SK-N-SH (cell line): ENCODE measurements around the gene TPGS1. TPM values are rescaled to one million over a fixed set of nuclear protein-coding genes. Genes with fewer than 3 reads are reported as not detected.
A peak's percentile ranks its signal among the peaks of the same experiment; 100 is the strongest.

Experiments
- CTCF ChIA-PET: fragments of 300-600, 350-600 bp; formaldehyde crosslinking; extraction: SDS; loops from one replicate; lab custom pipeline; 2021; lab: Yijun Ruan, JAX
- POLR2A ChIA-PET: fragments of 350-600 bp; sonication (Branson Sonifier 250); formaldehyde crosslinking; extraction: SDS; loops from one replicate; lab custom pipeline; 2020; ENCODE audit warnings: antibody characterized with exemption, inconsistent platforms; lab: Yijun Ruan, JAX
- DNase-seq: peaks from one replicate; pipeline ENCODE4 v3.0.0; 2012
- H2AFZ ChIP-seq: fragments of 200-600 bp; sonication (generic); 2 replicates; pipeline ENCODE4 v1.8.1; 2016; ENCODE audit warnings: antibody characterized with exemption, mild to moderate bottlenecking, low read depth
- H3F3A ChIP-seq: fragments of 200-600 bp; sonication (generic); replicated peaks from 2 replicates; pipeline ENCODE3; 2016; ENCODE audit warnings: antibody characterized with exemption, mild to moderate bottlenecking; ENCODE audit not compliant: insufficient read depth
- H3K27ac ChIP-seq, 2 experiments: fragments of 200-500 bp in 1 of 2; fragments of 200-600 bp in 1 of 2; sonication (Bioruptor generic) in 1 of 2; sonication (generic), shearing (Covaris generic) in 1 of 2; 2 replicates each; pipeline versions ENCODE4 v1.5.1 to v1.6.1; 2014 to 2016; ENCODE audit warnings: low read depth in 2 of 2, inconsistent platforms in 1 of 2, low read length in 1 of 2, mild to moderate bottlenecking in 1 of 2, mixed read lengths in 1 of 2
- H3K27me3 ChIP-seq: fragments of 200-600 bp; sonication (generic), shearing (Covaris generic); 2 replicates; pipeline ENCODE4 v1.6.1; 2016; ENCODE audit warnings: mixed run types; ENCODE audit not compliant: insufficient read depth
- H3K36me3 ChIP-seq, 2 experiments: fragments of 200-500 bp in 1 of 2; fragments of 200-600 bp in 1 of 2; sonication (Bioruptor generic) in 1 of 2; sonication (generic) in 1 of 2; replicated peaks in 1 of 2; 2 replicates each; pipeline versions ENCODE3 to v1.5.1; 2014 to 2016; ENCODE audit warnings: low read length in 1 of 2, mild to moderate bottlenecking in 1 of 2; ENCODE audit not compliant: insufficient read depth in 2 of 2, control insufficient read depth in 1 of 2
- H3K4me1 ChIP-seq, 2 experiments: fragments of 200-500 bp in 1 of 2; fragments of 200-600 bp in 1 of 2; sonication (Bioruptor generic) in 1 of 2; sonication (generic), shearing (Covaris generic) in 1 of 2; 2 replicates each; pipeline versions ENCODE4 v1.5.1 to v1.6.1; 2014 to 2016; ENCODE audit warnings: low read depth in 1 of 2, low read length in 1 of 2, mixed run types in 1 of 2; ENCODE audit not compliant: insufficient read depth in 2 of 2, control insufficient read depth in 1 of 2
- H3K4me2 ChIP-seq: fragments of 200-600 bp; sonication (generic), shearing (Covaris generic); 2 replicates; pipeline ENCODE4 v1.6.1; 2017; ENCODE audit warnings: mixed run types
- H3K4me3 ChIP-seq, 2 experiments: fragments of 200-500 bp in 1 of 2; fragments of 200-600 bp in 1 of 2; sonication (Bioruptor generic) in 1 of 2; sonication (generic), shearing (Covaris generic) in 1 of 2; 2 replicates each; pipeline versions ENCODE4 v1.5.1 to v1.8.1; 2014 to 2016; ENCODE audit warnings: low read depth in 2 of 2, inconsistent platforms in 1 of 2, low read length in 1 of 2, mild to moderate bottlenecking in 1 of 2, mixed read lengths in 1 of 2, moderate library complexity in 1 of 2
- H3K79me2 ChIP-seq: fragments of 200-600 bp; sonication (generic); 2 replicates; pipeline ENCODE4 v1.8.1; 2017; ENCODE audit warnings: mild to moderate bottlenecking; ENCODE audit not compliant: insufficient read depth
- H3K9ac ChIP-seq: fragments of 200-600 bp; sonication (generic); 2 replicates; pipeline ENCODE4 v1.6.1; 2017; ENCODE audit warnings: mixed run types
- H3K9me2 ChIP-seq: fragments of 200-600 bp; sonication (generic); 2 replicates; pipeline ENCODE4 v1.6.1; 2017; ENCODE audit warnings: mixed run types
- H3K9me3 ChIP-seq: fragments of 200-600 bp; sonication (generic); 2 replicates; pipeline ENCODE4 v1.6.1; 2017; ENCODE audit warnings: mixed run types, mild to moderate bottlenecking, moderate library complexity
- H4K20me1 ChIP-seq: fragments of 200-600 bp; sonication (generic); 2 replicates; pipeline ENCODE4 v1.6.1; 2017; ENCODE audit warnings: mild to moderate bottlenecking, mixed run types; ENCODE audit not compliant: insufficient read depth
- EP300 ChIP-seq, 2 experiments: IDR thresholded peaks; 2 replicates each; pipeline versions ENCODE4 v1.4.0 to v1.6.1; 2012; ENCODE audit warnings: borderline replicate concordance in 1 of 2, low read depth in 1 of 2, low read length in 1 of 2
- EZH2phosphoT487 ChIP-seq: fragments of 200-600 bp; sonication (generic); IDR thresholded peaks from 2 replicates; pipeline ENCODE4 v1.6.1; 2017; ENCODE audit warnings: low read depth, mixed run types, mild to moderate bottlenecking, antibody characterized with exemption, moderate library complexity, borderline replicate concordance
- FOSL2 ChIP-seq: IDR thresholded peaks from 2 replicates; pipeline ENCODE4 v1.4.0; 2012; ENCODE audit warnings: low read depth, mild to moderate bottlenecking, moderate library complexity, borderline replicate concordance
- GABPA ChIP-seq: IDR thresholded peaks from 2 replicates; pipeline ENCODE4 v1.4.0; 2012; ENCODE audit warnings: low read depth, mild to moderate bottlenecking
- MEF2A ChIP-seq: IDR thresholded peaks from 2 replicates; pipeline ENCODE4 v1.4.0; 2012; ENCODE audit warnings: low read depth, borderline replicate concordance
- NFIC ChIP-seq: IDR thresholded peaks from 2 replicates; pipeline ENCODE4 v1.4.0; 2012; ENCODE audit warnings: borderline replicate concordance
- NRF1 ChIP-seq: IDR thresholded peaks from 2 replicates; pipeline ENCODE4 v1.6.1; 2012; ENCODE audit warnings: low read depth, mild to moderate bottlenecking, low read length
- POLR2AphosphoS5 ChIP-seq: IDR thresholded peaks from 2 replicates; pipeline ENCODE4 v1.6.1; 2012; ENCODE audit warnings: low read depth, low read length
- RFX5 ChIP-seq: IDR thresholded peaks from 2 replicates; pipeline ENCODE4 v1.6.1; 2012; ENCODE audit warnings: mild to moderate bottlenecking, improper control_type of control experiment, low read length
- SIN3A ChIP-seq: IDR thresholded peaks from 2 replicates; pipeline ENCODE4 v1.6.1; 2012; ENCODE audit warnings: low read depth, mild to moderate bottlenecking, low read length, moderate library complexity, borderline replicate concordance
- TCF12 ChIP-seq: IDR thresholded peaks from 2 replicates; pipeline ENCODE4 v1.4.0; 2012
- TEAD4 ChIP-seq: IDR thresholded peaks from 2 replicates; pipeline ENCODE4 v1.4.0; 2012; ENCODE audit warnings: mild to moderate bottlenecking, borderline replicate concordance; ENCODE audit not compliant: insufficient read depth
- YY1 ChIP-seq: IDR thresholded peaks from 2 replicates; pipeline ENCODE4 v1.4.0; 2012; ENCODE audit warnings: low read depth, mild to moderate bottlenecking
- WGBS: methylation state at CpG from one replicate; pipeline ENCODE4 v1.1.6; 2017; ENCODE audit warnings: low lambda C conversion rate; 5-methylcytosine and 5-hydroxymethylcytosine counted together
- polyA plus RNA-seq, 3 experiments: library from polyadenylated mRNA; depleted of rRNA; stranded (reverse); fragments of >200 nt; gene quantifications; 2 replicates each; pipeline ENCODE4 v1.2.3, GENCODE V29; 2012
- TF ChIP-seq, protein P1 (sequence below): IDR thresholded peaks from 2 replicates; pipeline ENCODE4 v1.4.0; 2012; ENCODE audit warnings: low read depth, borderline replicate concordance
- TF ChIP-seq, protein P2 (sequence below): fragments of 200-600 bp; sonication (generic); IDR thresholded peaks from 2 replicates; pipeline ENCODE4 v1.6.1; 2017; ENCODE audit warnings: antibody characterized with exemption, mild to moderate bottlenecking, moderate library complexity
- TF ChIP-seq, protein P3 (sequence below): fragments of 150-350 bp; IDR thresholded peaks from 2 replicates; pipeline ENCODE4 v1.6.1; 2017; ENCODE audit warnings: antibody characterized with exemption, low read length, low read depth, borderline replicate concordance
- TF ChIP-seq, protein P4 (sequence below): IDR thresholded peaks from 2 replicates; pipeline ENCODE4 v1.6.1; 2012; ENCODE audit warnings: mild to moderate bottlenecking, low read depth, low read length, moderate library complexity

Gene TPGS1
- polyA plus RNA-seq, 1 of the 3 experiments (the other 2 are of a cell fraction), result 31.0 TPM

DNA sequence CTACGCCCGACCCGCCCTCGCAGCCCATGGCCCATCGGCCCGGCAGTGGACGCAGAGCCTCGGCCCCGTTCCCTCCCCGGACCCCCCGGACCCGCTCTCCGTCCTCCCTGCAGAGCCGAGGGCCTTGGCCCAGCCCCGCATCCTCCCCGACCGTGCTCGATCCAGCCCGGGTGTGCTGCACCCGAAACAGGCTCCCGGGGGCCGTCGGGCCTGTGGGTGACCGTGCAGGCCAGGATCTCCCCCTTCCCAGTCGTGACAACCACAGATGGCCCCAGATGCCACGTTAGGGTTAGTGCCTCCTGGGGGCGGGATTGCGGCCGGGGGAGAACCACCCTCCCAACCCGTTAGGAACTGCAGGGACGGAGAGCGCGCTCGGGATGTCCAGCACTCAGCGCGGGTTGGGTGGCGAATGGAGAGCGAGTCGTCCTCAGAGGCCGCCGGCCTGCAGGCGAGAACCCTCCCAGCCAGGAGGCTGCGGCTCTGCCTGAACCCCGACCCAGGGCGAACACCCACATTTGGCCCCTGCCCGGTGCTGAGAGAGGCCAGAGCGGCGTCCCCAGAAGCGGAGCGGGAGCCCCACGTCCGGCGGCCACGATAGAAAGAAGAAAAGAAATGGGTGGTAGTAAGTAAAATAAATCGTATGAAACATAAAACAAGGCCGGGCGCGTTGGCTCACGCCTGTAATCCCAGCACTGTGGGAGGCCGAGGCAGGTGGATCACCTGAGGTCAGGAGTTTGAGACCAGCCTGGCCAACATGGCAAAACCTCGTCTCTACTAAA, 17.7 kb upstream of the TPGS1 start:
- DNase-seq, result peak; percentile 70
- Histone ChIP-seq H3K9ac (peak overlapping the region; percentile 97), H3K36me3 (no peaks in the 10 kb centered on the region), H3K79me2 (no peaks in the 10 kb centered on the region), H3K4me3 (peak overlapping the region; percentile 84), H2AFZ (peak overlapping the region; percentile 59; the same call in 1 of the 2 replicates), H3K4me1 (peaks cover 0 to 7% of the 10 kb centered on the region in 2 experiments; a peak in 1 of 4 replicates), H3K27ac (peak overlapping the region; percentile 9 to 64; a peak in 3 of 4 replicates), H3K27me3 (no peaks in the 10 kb centered on the region), H3K9me2 (no peaks in the 10 kb centered on the region), H3F3A (peaks cover 7% of the 10 kb centered on the region), H3K4me2 (peak overlapping the region; percentile 96), H4K20me1 (no peaks in the 10 kb centered on the region), H3K9me3 (no peaks in the 10 kb centered on the region)
- CTCF ChIA-PET, result interaction anchor here (0.9 to 2.7 kb wide), 4 partner anchors 10 to 21 kb away, joined by 4 to 11 read pairs (median 10); no protein-coding TSS in a partner anchor
- POLR2A ChIA-PET, result interaction anchor here (0.9 kb wide), 1 partner anchor 17 kb away, joined by 7 read pairs; no protein-coding TSS in a partner anchor
- 43% methylated on average over 31 of the region's 61 CpGs for WGBS
- no peak for TF ChIP-seq NFIC
- TF ChIP-seq, protein P1, sequence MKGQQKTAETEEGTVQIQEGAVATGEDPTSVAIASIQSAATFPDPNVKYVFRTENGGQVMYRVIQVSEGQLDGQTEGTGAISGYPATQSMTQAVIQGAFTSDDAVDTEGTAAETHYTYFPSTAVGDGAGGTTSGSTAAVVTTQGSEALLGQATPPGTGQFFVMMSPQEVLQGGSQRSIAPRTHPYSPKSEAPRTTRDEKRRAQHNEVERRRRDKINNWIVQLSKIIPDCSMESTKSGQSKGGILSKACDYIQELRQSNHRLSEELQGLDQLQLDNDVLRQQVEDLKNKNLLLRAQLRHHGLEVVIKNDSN, result no peak
- no peak for TF ChIP-seq EP300 (IDR thresholded peaks at IDR 0.05; ENCODE audit: borderline replicate concordance in 1 of 2, low read depth in 1 of 2, low read length in 1 of 2)
- TF ChIP-seq, protein P2, sequence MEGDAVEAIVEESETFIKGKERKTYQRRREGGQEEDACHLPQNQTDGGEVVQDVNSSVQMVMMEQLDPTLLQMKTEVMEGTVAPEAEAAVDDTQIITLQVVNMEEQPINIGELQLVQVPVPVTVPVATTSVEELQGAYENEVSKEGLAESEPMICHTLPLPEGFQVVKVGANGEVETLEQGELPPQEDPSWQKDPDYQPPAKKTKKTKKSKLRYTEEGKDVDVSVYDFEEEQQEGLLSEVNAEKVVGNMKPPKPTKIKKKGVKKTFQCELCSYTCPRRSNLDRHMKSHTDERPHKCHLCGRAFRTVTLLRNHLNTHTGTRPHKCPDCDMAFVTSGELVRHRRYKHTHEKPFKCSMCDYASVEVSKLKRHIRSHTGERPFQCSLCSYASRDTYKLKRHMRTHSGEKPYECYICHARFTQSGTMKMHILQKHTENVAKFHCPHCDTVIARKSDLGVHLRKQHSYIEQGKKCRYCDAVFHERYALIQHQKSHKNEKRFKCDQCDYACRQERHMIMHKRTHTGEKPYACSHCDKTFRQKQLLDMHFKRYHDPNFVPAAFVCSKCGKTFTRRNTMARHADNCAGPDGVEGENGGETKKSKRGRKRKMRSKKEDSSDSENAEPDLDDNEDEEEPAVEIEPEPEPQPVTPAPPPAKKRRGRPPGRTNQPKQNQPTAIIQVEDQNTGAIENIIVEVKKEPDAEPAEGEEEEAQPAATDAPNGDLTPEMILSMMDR, result no peak
- TF ChIP-seq MEF2A, result no peak
- no peak for TF ChIP-seq NRF1
- TF ChIP-seq, protein P3, sequence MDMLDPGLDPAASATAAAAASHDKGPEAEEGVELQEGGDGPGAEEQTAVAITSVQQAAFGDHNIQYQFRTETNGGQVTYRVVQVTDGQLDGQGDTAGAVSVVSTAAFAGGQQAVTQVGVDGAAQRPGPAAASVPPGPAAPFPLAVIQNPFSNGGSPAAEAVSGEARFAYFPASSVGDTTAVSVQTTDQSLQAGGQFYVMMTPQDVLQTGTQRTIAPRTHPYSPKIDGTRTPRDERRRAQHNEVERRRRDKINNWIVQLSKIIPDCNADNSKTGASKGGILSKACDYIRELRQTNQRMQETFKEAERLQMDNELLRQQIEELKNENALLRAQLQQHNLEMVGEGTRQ, result no peak
- no peak for TF ChIP-seq TEAD4
- TF ChIP-seq YY1, result no peak
- TF ChIP-seq POLR2AphosphoS5, result no peak
- no peak for TF ChIP-seq GABPA
- no peak for TF ChIP-seq RFX5

DNA sequence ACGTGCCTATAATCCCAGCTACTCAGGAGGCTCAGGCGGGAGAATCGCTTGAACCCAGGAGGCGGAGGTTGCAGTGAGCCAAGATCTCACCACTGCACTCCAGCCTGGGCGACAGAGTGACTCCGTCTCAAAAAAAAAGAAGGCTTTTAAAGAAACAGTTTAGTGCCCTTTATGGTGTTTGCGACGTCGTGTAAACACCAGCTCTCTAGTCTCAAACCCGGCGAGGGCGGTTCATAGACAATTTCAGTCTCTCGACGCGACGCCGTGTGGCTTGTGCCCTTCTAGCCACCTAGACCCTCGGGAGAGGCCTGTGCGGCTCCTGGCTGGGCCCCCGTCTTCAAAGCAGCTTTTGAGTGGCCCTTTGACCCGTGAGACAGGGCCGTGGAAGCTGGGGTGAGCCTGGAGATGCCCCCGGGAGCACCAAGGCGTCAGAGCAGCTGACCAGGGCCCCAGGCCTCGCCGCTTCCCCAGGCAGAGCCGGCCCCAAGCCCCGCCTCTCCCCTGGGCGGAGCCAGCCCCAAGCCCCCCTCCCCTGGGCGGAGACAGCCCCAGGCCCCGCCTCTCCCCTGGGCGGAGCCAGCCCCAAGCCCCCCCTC, 16.1 kb upstream of the TPGS1 start:
- Histone ChIP-seq H3K79me2 (no peaks in the 10 kb centered on the region), H3K36me3 (no peaks in the 10 kb centered on the region), H3K9ac (no peak overlapping the region), H3K27me3 (no peaks in the 10 kb centered on the region), H2AFZ (no peak overlapping the region), H3F3A (peaks cover 9% of the 10 kb centered on the region), H3K4me1 (peaks cover 0 to 7% of the 10 kb centered on the region in 2 experiments; a peak in 1 of 4 replicates), H3K9me3 (no peaks in the 10 kb centered on the region), H3K27ac (no peak overlapping the region), H3K4me3 (no peak overlapping the region), H4K20me1 (no peaks in the 10 kb centered on the region), H3K4me2 (no peak overlapping the region), H3K9me2 (no peaks in the 10 kb centered on the region)
- ChIA-PET CTCF (interaction anchor here (0.8 to 2.0 kb wide), 3 partner anchors 15 to 224 kb away, joined by 3 to 12 read pairs (median 10); no protein-coding TSS in a partner anchor), POLR2A (no interaction called here)
- peak; percentile 58 for DNase-seq
- 90% methylated on average over 21 of the region's 32 CpGs for WGBS
- TF ChIP-seq, protein P3, result no peak
- TF ChIP-seq FOSL2 (no peak), TCF12 (no peak), SIN3A (no peak), EZH2phosphoT487 (no peak)
- TF ChIP-seq, protein P4, sequence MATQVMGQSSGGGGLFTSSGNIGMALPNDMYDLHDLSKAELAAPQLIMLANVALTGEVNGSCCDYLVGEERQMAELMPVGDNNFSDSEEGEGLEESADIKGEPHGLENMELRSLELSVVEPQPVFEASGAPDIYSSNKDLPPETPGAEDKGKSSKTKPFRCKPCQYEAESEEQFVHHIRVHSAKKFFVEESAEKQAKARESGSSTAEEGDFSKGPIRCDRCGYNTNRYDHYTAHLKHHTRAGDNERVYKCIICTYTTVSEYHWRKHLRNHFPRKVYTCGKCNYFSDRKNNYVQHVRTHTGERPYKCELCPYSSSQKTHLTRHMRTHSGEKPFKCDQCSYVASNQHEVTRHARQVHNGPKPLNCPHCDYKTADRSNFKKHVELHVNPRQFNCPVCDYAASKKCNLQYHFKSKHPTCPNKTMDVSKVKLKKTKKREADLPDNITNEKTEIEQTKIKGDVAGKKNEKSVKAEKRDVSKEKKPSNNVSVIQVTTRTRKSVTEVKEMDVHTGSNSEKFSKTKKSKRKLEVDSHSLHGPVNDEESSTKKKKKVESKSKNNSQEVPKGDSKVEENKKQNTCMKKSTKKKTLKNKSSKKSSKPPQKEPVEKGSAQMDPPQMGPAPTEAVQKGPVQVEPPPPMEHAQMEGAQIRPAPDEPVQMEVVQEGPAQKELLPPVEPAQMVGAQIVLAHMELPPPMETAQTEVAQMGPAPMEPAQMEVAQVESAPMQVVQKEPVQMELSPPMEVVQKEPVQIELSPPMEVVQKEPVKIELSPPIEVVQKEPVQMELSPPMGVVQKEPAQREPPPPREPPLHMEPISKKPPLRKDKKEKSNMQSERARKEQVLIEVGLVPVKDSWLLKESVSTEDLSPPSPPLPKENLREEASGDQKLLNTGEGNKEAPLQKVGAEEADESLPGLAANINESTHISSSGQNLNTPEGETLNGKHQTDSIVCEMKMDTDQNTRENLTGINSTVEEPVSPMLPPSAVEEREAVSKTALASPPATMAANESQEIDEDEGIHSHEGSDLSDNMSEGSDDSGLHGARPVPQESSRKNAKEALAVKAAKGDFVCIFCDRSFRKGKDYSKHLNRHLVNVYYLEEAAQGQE, result no peak
